D721Med (cell line): ENCODE measurements around the gene LAMA5.
A peak's percentile ranks its signal among the peaks of the same experiment; 100 is the strongest.

Source experiments
- DNase-seq: peaks from one replicate; pipeline ENCODE4 v3.0.0; 2011; ENCODE audit warnings: low spot score; ENCODE audit not compliant: insufficient read length
- FAIRE-seq: peaks from 2 replicates; lab custom pipeline; 2011; peaks lifted over from hg19 to GRCh38; lab: Jason Lieb, UNC
- CTCF ChIP-seq: IDR thresholded peaks from 2 replicates; pipeline ENCODE4 v1.5.1; 2012; ENCODE audit warnings: mild to moderate bottlenecking, control low read depth; ENCODE audit not compliant: insufficient read depth; ENCODE audit errors: missing control alignments

The LAMA5 gene

GRCh38 chr20:62354811-62355341 lies 12.2 kb downstream of the LAMA5 start:
- no peak for TF ChIP-seq CTCF
- DNase-seq = no peak
- no peak for FAIRE-seq

GRCh38 chr20:62354031-62354808 lies 12.9 kb downstream of the LAMA5 start:
- DNase-seq (no peak), FAIRE-seq (no peak)
- TF ChIP-seq CTCF = no peak

- TF ChIP-seq CTCF = no peak
- FAIRE-seq = no peak
- DNase-seq = no peak
Observed at GRCh38 chr20:62353289-62354030, 13.7 kb downstream of the LAMA5 start.

GRCh38 chr20:62352402-62353288 lies 14.5 kb downstream of the LAMA5 start:
- no peak for FAIRE-seq

GRCh38 chr20:62351469-62352401 lies 15.4 kb downstream of the LAMA5 start:
- FAIRE-seq (no peak), DNase-seq (no peak)
- no peak for TF ChIP-seq CTCF

More at GRCh38 chr20:62352402-62353288, 14.5 kb downstream of the LAMA5 start:
- peak; percentile 44 for TF ChIP-seq CTCF
- DNase-seq = no peak
